IPS DF 4.7 (cell line): ENCODE measurements around the gene TLCD2.
A peak's percentile ranks its signal among the peaks of the same experiment; 100 is the strongest.
"Not testable (repeated sequence)": the region's sequence is repeated elsewhere in the genome, so short reads cannot be mapped to it uniquely, and the experiment has no call there.

Experiments used
- DNase-seq: peaks from one replicate; pipeline ENCODE4 v3.0.0-alpha.2; 2013; ENCODE audit warnings: low spot score; ENCODE audit errors: extremely low read depth

TLCD2 gene

DNA sequence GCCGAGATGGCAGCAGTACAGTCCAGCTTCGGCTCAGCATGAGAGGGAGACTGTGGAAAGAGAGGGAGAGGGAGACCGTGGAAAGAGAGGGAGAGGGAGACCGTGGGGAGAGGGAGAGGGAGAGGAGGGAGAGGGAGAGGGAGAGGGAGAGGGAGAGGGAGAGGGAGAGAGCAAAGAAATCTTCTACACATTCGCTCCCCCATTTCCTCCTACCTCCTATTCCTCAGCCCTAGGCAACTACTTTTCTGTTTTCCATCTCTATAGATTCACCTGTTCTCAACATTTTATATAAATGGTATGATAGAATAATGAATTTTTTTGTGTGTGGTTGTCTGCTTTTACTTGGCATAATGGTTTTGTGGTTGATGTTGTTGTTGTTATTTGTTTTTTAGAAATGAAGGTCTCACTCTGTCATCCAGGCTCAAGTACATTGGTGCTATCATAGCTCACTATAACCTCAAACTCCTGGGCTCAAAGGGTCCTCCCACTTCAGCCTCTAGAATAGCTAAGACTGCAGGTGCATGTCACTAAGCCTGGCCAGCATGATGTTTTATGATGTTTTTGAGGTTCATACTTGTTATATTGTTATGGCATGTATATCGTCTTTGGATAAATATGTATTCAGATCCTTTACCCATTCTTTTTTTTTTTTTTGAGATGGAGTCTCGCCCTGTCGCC lies 19.5 kb downstream of the TLCD2 start:
- no peak for DNase-seq

DNA sequence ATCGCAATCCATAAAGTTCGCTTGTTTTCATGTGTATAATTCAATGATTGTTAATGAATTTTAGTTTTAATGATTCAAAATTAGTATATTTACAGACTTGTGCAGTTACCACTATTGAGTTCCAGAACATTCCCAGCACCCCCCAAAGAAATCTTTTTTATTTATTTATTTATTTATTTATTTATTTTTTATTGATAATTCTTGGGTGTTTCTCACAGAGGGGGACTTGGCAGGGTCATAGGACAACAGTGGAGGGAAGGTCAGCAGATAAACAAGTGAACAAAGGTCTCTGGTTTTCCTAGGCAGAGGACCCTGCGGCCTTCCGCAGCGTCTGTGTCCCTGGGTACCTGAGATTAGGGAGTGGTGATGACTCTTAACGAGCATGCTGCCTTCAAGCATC lies 21.8 kb downstream of the TLCD2 start:
- not testable (repeated sequence) for DNase-seq

GRCh38 chr17:1686086-1686485 lies 24.1 kb downstream of the TLCD2 start:
- DNase-seq = no peak

- DNase-seq = peak; percentile 88
Measured at GRCh38 chr17:1684378-1685189, 25.6 kb downstream of the TLCD2 start, which contains the start of gene PRPF8. Gene PRPF8 (minus strand): TSS chr17:1684867. CDS start chr17:1684571, 296 bp downstream.

- DNase-seq = no peak
Measured at GRCh38 chr17:1683459-1683858, 26.7 kb downstream of the TLCD2 start.

- DNase-seq = no peak
Measured at GRCh38 chr17:1676401-1676800, 33.8 kb downstream of the TLCD2 start.

- no peak for DNase-seq
Measured at GRCh38 chr17:1673041-1673785, 37.0 kb downstream of the TLCD2 start.

GRCh38 chr17:1663934-1664333 lies 46.2 kb downstream of the TLCD2 start:
- not testable (repeated sequence) for DNase-seq

- no peak for DNase-seq
Measured at GRCh38 chr17:1661045-1661444, 49.1 kb downstream of the TLCD2 start.

GRCh38 chr17:1658100-1658499 lies 52.1 kb downstream of the TLCD2 start:
- DNase-seq = no peak

DNA sequence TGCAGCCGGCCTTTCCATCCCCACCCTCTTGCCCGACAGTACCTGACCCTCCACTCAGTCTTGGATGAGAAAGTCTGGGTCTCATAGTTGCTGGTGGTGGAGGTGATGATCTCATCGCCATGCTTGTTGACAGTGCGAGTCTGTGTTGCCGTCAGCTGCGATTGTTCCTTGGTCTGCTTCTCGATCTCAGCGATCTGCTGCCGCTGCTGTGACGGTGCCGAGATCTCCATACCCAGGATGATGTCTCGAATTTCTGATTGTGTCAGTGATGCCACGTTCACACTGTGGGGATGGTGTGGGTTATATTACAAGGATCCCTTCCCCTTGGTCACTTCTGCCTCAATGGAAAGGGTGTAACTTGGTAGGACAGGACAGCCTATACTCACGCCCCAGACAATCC lies 56.4 kb downstream of the TLCD2 start:
- no peak for DNase-seq

GRCh38 chr17:1652794-1653193 lies 57.4 kb downstream of the TLCD2 start:
- not testable (repeated sequence) for DNase-seq
